Trophoblast cell (in vitro differentiated cells and primary cell): ENCODE measurements around the gene LPP.
A peak's percentile ranks its signal among the peaks of the same experiment; 100 is the strongest.

Source experiments
- DNase-seq, 2 donors: peaks; one replicate each; pipeline ENCODE4 v3.0.0-alpha.2; 2016
- H2AFZ ChIP-seq: 2 replicates; pipeline ENCODE4 v1.6.1; 2013; ENCODE audit warnings: low read length, moderate library complexity, mild to moderate bottlenecking; ENCODE audit not compliant: insufficient read depth, poor library complexity
- H2AK5ac ChIP-seq: 2 replicates; pipeline ENCODE4 v1.6.1; 2013; ENCODE audit warnings: mild to moderate bottlenecking, low read length
- H2BK120ac ChIP-seq: 2 replicates; pipeline ENCODE4 v1.6.1; 2013; ENCODE audit warnings: low read length, mild to moderate bottlenecking, moderate library complexity; ENCODE audit not compliant: insufficient read depth, poor library complexity
- H2BK12ac ChIP-seq: 2 replicates; pipeline ENCODE4 v1.6.1; 2013; ENCODE audit warnings: mild to moderate bottlenecking, low read length, moderate library complexity
- H2BK5ac ChIP-seq: 2 replicates; pipeline ENCODE4 v1.6.1; 2013; ENCODE audit warnings: low read length, low read depth, moderate library complexity, mild to moderate bottlenecking; ENCODE audit not compliant: poor library complexity
- H3K14ac ChIP-seq: 2 replicates; pipeline ENCODE4 v1.6.1; 2013; ENCODE audit warnings: mild to moderate bottlenecking, low read length
- H3K18ac ChIP-seq: 2 replicates; pipeline ENCODE4 v1.6.1; 2013; ENCODE audit warnings: mild to moderate bottlenecking, low read length
- H3K23ac ChIP-seq: 2 replicates; pipeline ENCODE4 v1.6.1; 2013; ENCODE audit warnings: low read length
- H3K27ac ChIP-seq: 2 replicates; pipeline ENCODE4 v1.5.1; 2013; ENCODE audit warnings: low read depth, mild to moderate bottlenecking, inconsistent platforms, low read length, moderate library complexity
- H3K27me3 ChIP-seq: 2 replicates; pipeline ENCODE4 v1.6.1; 2013; ENCODE audit warnings: inconsistent platforms, mild to moderate bottlenecking, low read length, moderate library complexity; ENCODE audit not compliant: insufficient read depth
- H3K36me3 ChIP-seq, 2 experiments: 1 replicate in 1 of 2; 2 replicates in 1 of 2; pipeline ENCODE4 v1.6.1; 2013; ENCODE audit warnings: low read length in 2 of 2, mild to moderate bottlenecking in 2 of 2, moderate library complexity in 1 of 2; ENCODE audit not compliant: insufficient read depth in 2 of 2, control insufficient read depth in 1 of 2
- H3K4ac ChIP-seq: 2 replicates; pipeline ENCODE4 v1.6.1; 2013; ENCODE audit warnings: low read depth, mild to moderate bottlenecking, low read length, moderate library complexity
- H3K4me1 ChIP-seq, 2 experiments: 1 replicate in 1 of 2; 2 replicates in 1 of 2; pipeline ENCODE4 v1.6.1; 2013; ENCODE audit warnings: low read length in 2 of 2, mild to moderate bottlenecking in 2 of 2, moderate library complexity in 1 of 2; ENCODE audit not compliant: insufficient read depth in 2 of 2, control insufficient read depth in 1 of 2
- H3K4me2 ChIP-seq: 2 replicates; pipeline ENCODE4 v1.6.1; 2013; ENCODE audit warnings: inconsistent platforms, mild to moderate bottlenecking, low read length, moderate library complexity
- H3K4me3 ChIP-seq: 2 replicates; pipeline ENCODE4 v1.5.1; 2013; ENCODE audit warnings: mild to moderate bottlenecking, low read depth, low read length, inconsistent platforms
- H3K79me1 ChIP-seq: one replicate; pipeline ENCODE4 v1.6.1; 2013; ENCODE audit warnings: low read length
- H3K79me2 ChIP-seq: 2 replicates; pipeline ENCODE4 v1.6.1; 2013; ENCODE audit warnings: low read length, mild to moderate bottlenecking; ENCODE audit not compliant: control insufficient read depth, insufficient read depth, poor library complexity
- H3K9ac ChIP-seq: 2 replicates; pipeline ENCODE4 v1.6.1; 2013; ENCODE audit warnings: mild to moderate bottlenecking, low read length
- H3K9me3 ChIP-seq: 2 replicates; pipeline ENCODE4 v1.6.1; 2013; ENCODE audit warnings: low read depth, mild to moderate bottlenecking, control low read depth, inconsistent platforms, low read length; ENCODE audit not compliant: insufficient read depth
- H4K12ac ChIP-seq: 2 replicates; pipeline ENCODE4 v1.6.1; 2013; ENCODE audit warnings: low read depth, mild to moderate bottlenecking, low read length, moderate library complexity
- H4K8ac ChIP-seq: 2 replicates; pipeline ENCODE4 v1.6.1; 2013; ENCODE audit warnings: low read depth, mild to moderate bottlenecking, low read length, moderate library complexity
- H4K91ac ChIP-seq: one replicate; pipeline ENCODE4 v1.6.1; 2013; ENCODE audit warnings: low read depth, mild to moderate bottlenecking, low read length, moderate library complexity
- WGBS: extraction: QIAGEN DNeasy Blood & Tissue Kit; methylation state at CpG from one replicate; pipeline ENCODE4 v1.1.7; 2013; ENCODE audit warnings: missing lambda C conversion rate; ENCODE audit not compliant: insufficient read length, insufficient coverage; ENCODE audit errors: extremely low coverage; 5-methylcytosine and 5-hydroxymethylcytosine counted together

LPP gene

GRCh38 chr3:188262913-188263683 lies 109.1 kb downstream of the LPP start:
- Histone ChIP-seq H3K4me2 (no peak overlapping the region), H3K23ac (no peak overlapping the region), H3K9ac (no peak overlapping the region), H3K27ac (no peak overlapping the region), H3K4ac (no peak overlapping the region), H4K12ac (no peak overlapping the region), H2BK5ac (no peak overlapping the region), H2BK12ac (no peak overlapping the region), H2AK5ac (no peak overlapping the region), H2AFZ (no peak overlapping the region), H3K18ac (no peak overlapping the region), H3K79me2 (peaks cover 3% of the 10 kb centered on the region), H3K79me1 (peaks cover 14% of the 10 kb centered on the region), H3K14ac (no peak overlapping the region), H4K8ac (no peak overlapping the region), H3K27me3 (no peaks in the 10 kb centered on the region), H3K36me3 (peaks cover 0 to 2% of the 10 kb centered on the region in 2 experiments), H3K9me3 (no peaks in the 10 kb centered on the region), H2BK120ac (no peak overlapping the region), H3K4me3 (no peak overlapping the region), H4K91ac (no peak overlapping the region), H3K4me1 (peaks cover 20 to 25% of the 10 kb centered on the region in 2 experiments)
- WGBS = no CpG with 5 or more reads among the region's 8 CpGs
- no peak for DNase-seq

- Histone ChIP-seq H2BK12ac (no peak overlapping the region), H3K27me3 (no peaks in the 10 kb centered on the region), H3K79me2 (peaks cover 3% of the 10 kb centered on the region), H3K4ac (no peak overlapping the region), H3K23ac (no peak overlapping the region), H3K9me3 (no peaks in the 10 kb centered on the region), H3K4me1 (peaks cover 19 to 28% of the 10 kb centered on the region in 2 experiments), H4K12ac (no peak overlapping the region), H4K8ac (no peak overlapping the region), H3K9ac (no peak overlapping the region), H3K4me3 (no peak overlapping the region), H3K18ac (no peak overlapping the region), H3K27ac (no peak overlapping the region), H2AK5ac (no peak overlapping the region), H3K14ac (no peak overlapping the region), H2BK5ac (no peak overlapping the region), H2AFZ (no peak overlapping the region), H3K79me1 (peaks cover 14% of the 10 kb centered on the region), H3K4me2 (no peak overlapping the region), H2BK120ac (no peak overlapping the region), H4K91ac (no peak overlapping the region), H3K36me3 (peaks cover 0 to 2% of the 10 kb centered on the region in 2 experiments)
- no peak for DNase-seq
- WGBS = no CpG with 5 or more reads among the region's 7 CpGs
These were observed 110.6 kb downstream of the LPP start for GRCh38 chr3:188264226-188265207.

GRCh38 chr3:188266562-188267274 lies 112.8 kb downstream of the LPP start:
- Histone ChIP-seq H3K36me3 (peaks cover 0 to under 1% of the 10 kb centered on the region in 2 experiments), H3K9me3 (no peaks in the 10 kb centered on the region), H3K4me2 (no peak overlapping the region), H3K4me3 (no peak overlapping the region), H3K9ac (no peak overlapping the region), H3K4me1 (peaks cover 27 to 38% of the 10 kb centered on the region in 2 experiments), H2BK120ac (peak overlapping the region; percentile 76), H3K79me2 (peaks cover 2% of the 10 kb centered on the region), H3K27me3 (no peaks in the 10 kb centered on the region), H2BK12ac (peak overlapping the region; percentile 16), H3K4ac (peak overlapping the region; percentile 24), H3K79me1 (peaks cover 18% of the 10 kb centered on the region), H3K23ac (no peak overlapping the region), H3K14ac (peak overlapping the region; percentile 45), H2BK5ac (peak overlapping the region; percentile 24), H2AK5ac (peak overlapping the region; percentile 79), H4K12ac (no peak overlapping the region), H3K18ac (peak overlapping the region; percentile 72), H4K8ac (peak overlapping the region; percentile 6), H3K27ac (peak overlapping the region; percentile 84), H2AFZ (no peak overlapping the region), H4K91ac (peak overlapping the region; percentile 75)
- whole genome bisulfite sequencing = no CpG with 5 or more reads among the region's 10 CpGs
- DNase-seq = peak; percentile 92 to 98

GRCh38 chr3:188267790-188268335 lies 113.9 kb downstream of the LPP start:
- H2AFZ ChIP-seq = no peak overlapping the region
- WGBS = no CpG with 5 or more reads among the region's 7 CpGs

More at GRCh38 chr3:188267790-188268335, 113.9 kb downstream of the LPP start:
- Histone ChIP-seq H3K27me3 (no peaks in the 10 kb centered on the region), H3K9me3 (no peaks in the 10 kb centered on the region), H3K23ac (no peak overlapping the region), H3K14ac (peak overlapping the region; percentile 65), H3K4me3 (no peak overlapping the region), H3K79me1 (peaks cover 23% of the 10 kb centered on the region), H3K79me2 (peaks cover 2% of the 10 kb centered on the region), H4K91ac (peak overlapping the region; percentile 48), H3K18ac (peak overlapping the region; percentile 86), H2BK120ac (peak overlapping the region; percentile 81), H3K4ac (no peak overlapping the region), H2BK5ac (peak overlapping the region; percentile 74), H4K12ac (no peak overlapping the region), H3K36me3 (no peaks in the 10 kb centered on the region), H3K27ac (peak overlapping the region; percentile 84), H3K4me1 (peaks cover 27 to 47% of the 10 kb centered on the region in 2 experiments), H3K9ac (no peak overlapping the region), H3K4me2 (peak overlapping the region; percentile 29), H2AK5ac (peak overlapping the region; percentile 82), H4K8ac (peak overlapping the region; percentile 58), H2BK12ac (peak overlapping the region; percentile 93)
- peak in 1 of 2 donors; percentile 44 for DNase-seq
